OCI-LY7 (cell line): Measurements from ENCODE around the gene TMTC2. TPM values are rescaled to one million over a fixed set of nuclear protein-coding genes. Genes with fewer than 3 reads are reported as not detected.

ENCODE experiments used
- BruUV-seq: library from RNA; stranded (reverse); fragments of 400-500 nt; replicated peaks from 2 replicates; lab custom pipeline; 2021; lab: Mats Ljungman, UMichigan
- CTCF ChIA-PET: fragments of 300-600 bp; sonication (Branson Sonifier 250); formaldehyde crosslinking; loops from one replicate; lab custom pipeline; 2022; ENCODE audit warnings: antibody characterized with exemption; ENCODE audit not compliant: unreplicated experiment; lab: Charles Lee
- POLR2A ChIA-PET: fragments of 300-600 bp; sonication (Branson Sonifier 250); formaldehyde crosslinking; loops from one replicate; lab custom pipeline; 2022; ENCODE audit warnings: antibody characterized with exemption; lab: Charles Lee
- DNase-seq: peaks from one replicate; pipeline ENCODE4 v3.0.0-alpha.2; 2015; ENCODE audit warnings: low spot score
- H2AFZ ChIP-seq: fragments of 200-600 bp; sonication (generic), shearing (Covaris generic); 2 replicates; pipeline ENCODE4 v1.6.1; 2014; ENCODE audit warnings: mild to moderate bottlenecking, antibody characterized with exemption, low read length, moderate library complexity
- H3K27ac ChIP-seq: fragments of 200-600 bp; sonication (generic); 2 replicates; pipeline ENCODE4 v1.5.1; 2014; ENCODE audit warnings: mixed run types, low read depth, mild to moderate bottlenecking, moderate library complexity, low read length, inconsistent platforms; ENCODE audit not compliant: poor library complexity, severe bottlenecking
- H3K36me3 ChIP-seq: fragments of 200-600 bp; sonication (generic); 2 replicates; pipeline ENCODE4 v1.6.1; 2014; ENCODE audit warnings: mild to moderate bottlenecking, antibody characterized with exemption, low read length, moderate library complexity, mixed read lengths; ENCODE audit not compliant: insufficient read depth
- H3K4me1 ChIP-seq: fragments of 200-600 bp; sonication (generic); 2 replicates; pipeline ENCODE4 v1.5.1; 2014; ENCODE audit warnings: mild to moderate bottlenecking, low read length; ENCODE audit not compliant: insufficient read depth, poor library complexity, severe bottlenecking
- H3K4me2 ChIP-seq: fragments of 200-600 bp; sonication (generic); 2 replicates; pipeline ENCODE4 v1.6.1; 2014; ENCODE audit warnings: mild to moderate bottlenecking, low read length
- H3K4me3 ChIP-seq: fragments of 200-600 bp; sonication (generic); 2 replicates; pipeline ENCODE4 v1.5.1; 2014; ENCODE audit warnings: mild to moderate bottlenecking, low read depth, low read length; ENCODE audit not compliant: poor library complexity, severe bottlenecking
- H3K79me2 ChIP-seq: fragments of 200-600 bp; sonication (generic); 2 replicates; pipeline ENCODE4 v1.6.1; 2016; ENCODE audit warnings: low read depth, mild to moderate bottlenecking, low read length, moderate library complexity, mixed read lengths; ENCODE audit not compliant: insufficient read depth
- H3K9me2 ChIP-seq: fragments of 200-600 bp; sonication (generic); 2 replicates; pipeline ENCODE4 v1.6.1; 2016; ENCODE audit warnings: mild to moderate bottlenecking, low read length, mixed read lengths; ENCODE audit not compliant: insufficient read depth
- H3K9me3 ChIP-seq: fragments of 200-600 bp; sonication (generic); 2 replicates; pipeline ENCODE4 v1.6.1; 2014; ENCODE audit warnings: mild to moderate bottlenecking, mixed run types, low read length, mixed read lengths
- H4K20me1 ChIP-seq: fragments of 200-600 bp; sonication (generic); 2 replicates; pipeline ENCODE4 v1.6.1; 2014; ENCODE audit warnings: mild to moderate bottlenecking, antibody characterized with exemption, low read length, moderate library complexity, mixed read lengths; ENCODE audit not compliant: insufficient read depth
- CTCF ChIP-seq: fragments of 200-600 bp; sonication (generic); conservative IDR thresholded peaks from 2 replicates; pipeline ENCODE4 v1.5.1; 2014; ENCODE audit warnings: mild to moderate bottlenecking, antibody characterized with exemption, low read length, moderate library complexity, mixed read lengths
- EZH2phosphoT487 ChIP-seq: fragments of 200-600 bp; sonication (generic); IDR thresholded peaks from 2 replicates; pipeline ENCODE4 v1.6.1; 2018; ENCODE audit warnings: low read depth, borderline replicate concordance, mild to moderate bottlenecking, mixed run types, antibody characterized with exemption, low read length, moderate library complexity, mixed read lengths
- intact Hi-C: fragments of 100-400 bp; cut with micrococcal nuclease; formaldehyde crosslinking; loops from one replicate; pipeline ENCODE4 v1.10.0; 2022; ENCODE audit not compliant: unreplicated experiment
- total RNA-seq, 2 experiments: library from RNA; depleted of rRNA in 1 of 2; stranded (reverse); fragments of >200 nt in 1 of 2; shearing (Covaris generic) in 1 of 2; gene quantifications; 2 replicates each; pipeline ENCODE4 v1.2.3, GENCODE V29; 2014 to 2022

TMTC2 gene
- total RNA-seq, 2 experiments from 2014 or later, result 5.6 to 8.1 TPM

GRCh38 chr12:83059107-83059506, 372.4 kb downstream of the TMTC2 start:
- POLR2A ChIA-PET, result no interaction called here
- no peaks in the 10 kb centered on the region for H3K9me3 ChIP-seq
- DNase-seq, result no peak
- no peak overlapping the region for H2AFZ ChIP-seq
- intact Hi-C loops, result no loop called here
- H3K4me3 ChIP-seq, result no peak overlapping the region
- H4K20me1 ChIP-seq, result no peaks in the 10 kb centered on the region
- H3K9me2 ChIP-seq, result no peaks in the 10 kb centered on the region
- CTCF ChIA-PET, result no interaction called here
- H3K4me1 ChIP-seq, result no peaks in the 10 kb centered on the region
- TF ChIP-seq CTCF (no peak), EZH2phosphoT487 (no peak)
- no peaks in the 10 kb centered on the region for H3K36me3 ChIP-seq
- H3K4me2 ChIP-seq, result no peak overlapping the region
- BruUV-seq, result no TSS peak
- H3K27ac ChIP-seq, result no peak overlapping the region
- no peaks in the 10 kb centered on the region for H3K79me2 ChIP-seq

GRCh38 chr12:83065562-83065961, 378.9 kb downstream of the TMTC2 start:
- H3K4me1 ChIP-seq, result no peaks in the 10 kb centered on the region
- H3K27ac ChIP-seq, result no peak overlapping the region
- no peaks in the 10 kb centered on the region for H4K20me1 ChIP-seq
- no peaks in the 10 kb centered on the region for H3K9me3 ChIP-seq
- DNase-seq, result no peak
- ChIA-PET POLR2A (no interaction called here), CTCF (no interaction called here)
- no peak for TF ChIP-seq CTCF
- H3K4me2 ChIP-seq, result no peak overlapping the region
- H3K79me2 ChIP-seq, result no peaks in the 10 kb centered on the region
- BruUV-seq, result no TSS peak
- intact Hi-C loops, result no loop called here
- H2AFZ ChIP-seq, result no peak overlapping the region
- no peaks in the 10 kb centered on the region for H3K36me3 ChIP-seq
- H3K9me2 ChIP-seq, result no peaks in the 10 kb centered on the region
- H3K4me3 ChIP-seq, result no peak overlapping the region

GRCh38 chr12:83067981-83068380, 381.3 kb downstream of the TMTC2 start:
- H3K9me3 ChIP-seq, result no peaks in the 10 kb centered on the region
- no peaks in the 10 kb centered on the region for H3K36me3 ChIP-seq
- intact Hi-C loops, result no loop called here
- DNase-seq, result no peak
- TF ChIP-seq CTCF (no peak), EZH2phosphoT487 (no peak)
- BruUV-seq, result no TSS peak
- no peak overlapping the region for H3K4me2 ChIP-seq
- H3K4me3 ChIP-seq, result no peak overlapping the region
- H3K4me1 ChIP-seq, result no peaks in the 10 kb centered on the region
- POLR2A ChIA-PET, result no interaction called here
- CTCF ChIA-PET, result no interaction called here
- no peaks in the 10 kb centered on the region for H3K79me2 ChIP-seq
- no peak overlapping the region for H2AFZ ChIP-seq
- no peaks in the 10 kb centered on the region for H3K9me2 ChIP-seq
- H3K27ac ChIP-seq, result no peak overlapping the region
- no peaks in the 10 kb centered on the region for H4K20me1 ChIP-seq
